K562 (cell line): ENCODE results near the gene ADAP1. TPM values are rescaled to one million over a fixed set of nuclear protein-coding genes. Genes with fewer than 3 reads are reported as not detected.

ENCODE experiments used
- ATAC-seq: fragments of 200-7000 bp; cut with Tn5 transposase; 3 replicates; pipeline ENCODE4 v1.9.1; 2020; ENCODE audit warnings: moderate library complexity
- BruUV-seq: library from RNA; stranded (reverse); fragments of 400-500 nt; replicated peaks from 2 replicates; lab custom pipeline; 2021; lab: Mats Ljungman, UMichigan
- CTCF ChIA-PET: fragments of 300-600 bp; formaldehyde crosslinking; extraction: SDS; loops from one replicate; lab custom pipeline; 2021; ENCODE audit warnings: low intra/inter-chr PET ratio; lab: Yijun Ruan, JAX
- POLR2A ChIA-PET: fragments of 300-600, 350-650 bp; sonication (Branson Sonifier 250); formaldehyde crosslinking; extraction: SDS; loops from one replicate; lab custom pipeline; 2021; ENCODE audit warnings: antibody characterized with exemption, inconsistent platforms; lab: Yijun Ruan, JAX
- DNase-seq, 4 experiments: peaks; one replicate each; pipeline versions ENCODE4 v3.0.0 to v3.0.0-alpha.2; 2011 to 2018; ENCODE audit warnings: low spot score in 3 of 4, mixed read lengths in 3 of 4; ENCODE audit errors: extremely low read depth in 1 of 4
- FAIRE-seq: peaks from 2 replicates; lab custom pipeline; 2011; peaks lifted over from hg19 to GRCh38; lab: Jason Lieb, UNC
- H2AFZ ChIP-seq: 2 replicates; pipeline ENCODE4 v1.6.0; 2011; ENCODE audit warnings: low read depth, low read length, control low read depth, inconsistent platforms
- H3K27ac ChIP-seq: fragments of 200-600 bp; 3 replicates; pipeline ENCODE4 v1.8.0; 2011; ENCODE audit warnings: low read depth, mild to moderate bottlenecking, control low read depth, inconsistent platforms, low read length, moderate library complexity, mixed read lengths; ENCODE audit errors: extremely low read depth
- H3K27me3 ChIP-seq, 2 experiments: fragments of 300-600 bp in 1 of 2; 2 replicates in 1 of 2; 3 replicates in 1 of 2; pipeline versions ENCODE4 v1.6.0 to v1.8.0; 2011; ENCODE audit warnings: inconsistent platforms in 2 of 2, low read length in 2 of 2, mild to moderate bottlenecking in 1 of 2, mixed read lengths in 1 of 2, moderate library complexity in 1 of 2; ENCODE audit not compliant: control insufficient read depth in 2 of 2, insufficient read depth in 2 of 2
- H3K36me3 ChIP-seq: fragments of 300-600 bp; 3 replicates; pipeline ENCODE4 v1.8.0; 2011; ENCODE audit warnings: mild to moderate bottlenecking, low read length, inconsistent platforms; ENCODE audit not compliant: control insufficient read depth, insufficient read depth
- H3K4me1 ChIP-seq, 2 experiments: fragments of 200-600 bp in 1 of 2; replicated peaks in 1 of 2; 2 replicates in 1 of 2; 3 replicates in 1 of 2; pipeline versions ENCODE4 v1.5.1 to v1.8.0; 2011; ENCODE audit warnings: inconsistent platforms in 2 of 2, low read length in 2 of 2, mild to moderate bottlenecking in 1 of 2, mixed read lengths in 1 of 2, moderate library complexity in 1 of 2; ENCODE audit not compliant: control insufficient read depth in 2 of 2, insufficient read depth in 2 of 2
- H3K4me2 ChIP-seq: 2 replicates; pipeline ENCODE4 v1.6.1; 2011; ENCODE audit warnings: low read length, control low read depth, inconsistent platforms, mixed read lengths; ENCODE audit not compliant: insufficient read depth
- H3K4me3 ChIP-seq: fragments of 200-600 bp; sonication (generic), shearing (Covaris generic); 2 replicates; pipeline ENCODE4 v1.5.1; 2016; ENCODE audit warnings: control low read depth, inconsistent platforms
- H3K79me2 ChIP-seq: fragments of 200-600 bp; 3 replicates; pipeline ENCODE4 v1.8.0; 2011; ENCODE audit warnings: low read length, inconsistent platforms; ENCODE audit not compliant: control insufficient read depth, insufficient read depth
- H3K9ac ChIP-seq, 2 experiments: 2 replicates each; pipeline versions ENCODE4 v1.6.0 to v1.6.1; 2011; ENCODE audit warnings: low read depth in 2 of 2, low read length in 2 of 2, control low read depth in 1 of 2, inconsistent platforms in 1 of 2, mild to moderate bottlenecking in 1 of 2, mixed read lengths in 1 of 2; ENCODE audit not compliant: insufficient read depth in 1 of 2
- H3K9me1 ChIP-seq: one replicate; pipeline ENCODE4 v1.6.0; 2011; ENCODE audit warnings: inconsistent platforms, mild to moderate bottlenecking, low read length, moderate library complexity; ENCODE audit not compliant: control insufficient read depth, insufficient read depth
- H3K9me3 ChIP-seq: replicated peaks from 2 replicates; pipeline ENCODE4 v1.5.1; 2011; ENCODE audit warnings: low read depth, low read length, inconsistent platforms; ENCODE audit not compliant: control insufficient read depth, insufficient read depth
- H4K20me1 ChIP-seq: replicated peaks from 2 replicates; pipeline ENCODE4 v1.6.1; 2011; ENCODE audit warnings: low read length, inconsistent platforms, mixed read lengths; ENCODE audit not compliant: control insufficient read depth, insufficient read depth
- BACH1 ChIP-seq: fragments of 200-800 bp; sonication (Bioruptor generic); IDR thresholded peaks from 2 replicates; pipeline ENCODE4 v1.6.1; 2016; ENCODE audit warnings: missing genetic modification characterization, missing compliant biosample characterization
- BHLHE40 ChIP-seq: IDR thresholded peaks from 2 replicates; pipeline ENCODE4 v1.6.1; 2011; ENCODE audit warnings: low read length, improper control_type of control experiment
- DACH1 ChIP-seq: fragments of 450-650 bp; IDR thresholded peaks from 2 replicates; pipeline ENCODE4 v1.6.1; 2018; ENCODE audit not compliant: partially characterized antibody
- HNRNPL ChIP-seq: fragments of 200-400 bp; formaldehyde crosslinking; IDR thresholded peaks from 2 replicates; pipeline ENCODE4 v1.6.1; 2017; ENCODE audit warnings: low read depth, mild to moderate bottlenecking, low read length
- NR3C1 ChIP-seq: sonication (generic); formaldehyde crosslinking; IDR thresholded peaks from 2 replicates; pipeline ENCODE4 v1.8.1; 2022; ENCODE audit warnings: missing genetic modification reagents
- NRF1 ChIP-seq, 2 experiments: fragments of 450-650 bp; IDR thresholded peaks in 1 of 2; conservative IDR thresholded peaks in 1 of 2; 2 replicates each; pipeline ENCODE4 v1.6.1; 2014; ENCODE audit warnings: mild to moderate bottlenecking in 2 of 2
- POLR2A ChIP-seq: fragments of 450-650 bp; conservative IDR thresholded peaks from 2 replicates; pipeline ENCODE4 v1.6.1; 2016
- POLR2G ChIP-seq: fragments of 200-400 bp; formaldehyde crosslinking; IDR thresholded peaks from 2 replicates; pipeline ENCODE4 v1.6.1; 2017; ENCODE audit warnings: low read depth, mild to moderate bottlenecking, antibody characterized with exemption, low read length, moderate library complexity
- POU5F1 ChIP-seq: fragments of 150-350 bp; IDR thresholded peaks from 2 replicates; pipeline ENCODE4 v1.6.1; 2014; ENCODE audit warnings: borderline replicate concordance, low read length, low read depth, mild to moderate bottlenecking; ENCODE audit not compliant: partially characterized antibody
- WGBS: fragments of 100-300 bp; shearing (Covaris generic); methylation state at CpG from one replicate; pipeline ENCODE4 v1.1.6; 2016; ENCODE audit warnings: low coverage, mixed read lengths; ENCODE audit not compliant: insufficient coverage; ENCODE audit errors: missing lambda C conversion rate; 5-methylcytosine and 5-hydroxymethylcytosine counted together
- in situ Hi-C: fragments of 300-500 bp; cut with MboI; formaldehyde crosslinking; loops from 4 replicates; pipeline ENCODE4 v1.15.0; 2018; ENCODE audit warnings: inconsistent platforms, mixed read lengths
- intact Hi-C: fragments of 100-400 bp; cut with micrococcal nuclease; formaldehyde crosslinking; loops from 2 replicates; pipeline ENCODE4 v1.14.2; 2022
- polyA plus RNA-seq, 8 experiments: library from polyadenylated mRNA; depleted of rRNA in 4 of 8; stranded (reverse) in 5 of 8; unstranded in 3 of 8; fragments of >200 nt; fragmentation: Nextera tagmentation in 2 of 8; fragmentation: Illumina TruSeq in 1 of 8; extraction: Ambion mirVana in 2 of 8; extraction: Trizol in 1 of 8; gene quantifications; 2 replicates each; pipeline versions ENCODE4 v1.2.1 to v1.2.3, GENCODE V29; 2011 to 2014; ENCODE audit warnings: inconsistent platforms in 1 of 8, missing spikeins in 1 of 8
- total RNA-seq, 7 experiments: library from RNA; depleted of rRNA in 6 of 7; stranded (reverse); fragments of >200 nt in 6 of 7; fragmentation: Illumina TruSeq in 2 of 7; extraction: Trizol in 2 of 7; gene quantifications; 2 replicates each; pipeline versions ENCODE4 v1.2.1 to v1.2.3, GENCODE V29; 2011 to 2021; ENCODE audit warnings: low replicate concordance in 1 of 7
- TF ChIP-seq, protein P1 (sequence below): sonication (generic); formaldehyde crosslinking; IDR thresholded peaks from 2 replicates; pipeline ENCODE4 v1.9.0; 2022; ENCODE audit warnings: mild to moderate bottlenecking, missing genetic modification reagents
- TF ChIP-seq, protein P2 (sequence below), 2 experiments: IDR thresholded peaks; 2 replicates each; pipeline ENCODE4 v1.6.1; 2011; ENCODE audit warnings: borderline replicate concordance in 1 of 2, control low read depth in 1 of 2, low read depth in 1 of 2, low read length in 1 of 2, mild to moderate bottlenecking in 1 of 2, mixed read lengths in 1 of 2, moderate library complexity in 1 of 2; ENCODE audit not compliant: insufficient read depth in 1 of 2, insufficient read length in 1 of 2, poor library complexity in 1 of 2, severe bottlenecking in 1 of 2; ENCODE audit errors: extremely low read depth in 1 of 2
- TF ChIP-seq, protein P3 (sequence below): sonication (generic); formaldehyde crosslinking; IDR thresholded peaks from 2 replicates; pipeline ENCODE4 v1.8.1; 2023; ENCODE audit warnings: mild to moderate bottlenecking, missing genetic modification reagents
- TF ChIP-seq, protein P4 (sequence below): fragments of 450-650 bp; formaldehyde crosslinking; conservative IDR thresholded peaks from 2 replicates; pipeline ENCODE4 v1.4.0; 2022; ENCODE audit warnings: mild to moderate bottlenecking, missing genetic modification characterization

Gene ADAP1
- total and polyA plus RNA-seq, 9 of the 15 experiments (the other 6 are each of a cell fraction or from before 2014, with no cell fraction given): 0.27 to 1.4 (median 0.52) TPM; not detected in 3

DNA sequence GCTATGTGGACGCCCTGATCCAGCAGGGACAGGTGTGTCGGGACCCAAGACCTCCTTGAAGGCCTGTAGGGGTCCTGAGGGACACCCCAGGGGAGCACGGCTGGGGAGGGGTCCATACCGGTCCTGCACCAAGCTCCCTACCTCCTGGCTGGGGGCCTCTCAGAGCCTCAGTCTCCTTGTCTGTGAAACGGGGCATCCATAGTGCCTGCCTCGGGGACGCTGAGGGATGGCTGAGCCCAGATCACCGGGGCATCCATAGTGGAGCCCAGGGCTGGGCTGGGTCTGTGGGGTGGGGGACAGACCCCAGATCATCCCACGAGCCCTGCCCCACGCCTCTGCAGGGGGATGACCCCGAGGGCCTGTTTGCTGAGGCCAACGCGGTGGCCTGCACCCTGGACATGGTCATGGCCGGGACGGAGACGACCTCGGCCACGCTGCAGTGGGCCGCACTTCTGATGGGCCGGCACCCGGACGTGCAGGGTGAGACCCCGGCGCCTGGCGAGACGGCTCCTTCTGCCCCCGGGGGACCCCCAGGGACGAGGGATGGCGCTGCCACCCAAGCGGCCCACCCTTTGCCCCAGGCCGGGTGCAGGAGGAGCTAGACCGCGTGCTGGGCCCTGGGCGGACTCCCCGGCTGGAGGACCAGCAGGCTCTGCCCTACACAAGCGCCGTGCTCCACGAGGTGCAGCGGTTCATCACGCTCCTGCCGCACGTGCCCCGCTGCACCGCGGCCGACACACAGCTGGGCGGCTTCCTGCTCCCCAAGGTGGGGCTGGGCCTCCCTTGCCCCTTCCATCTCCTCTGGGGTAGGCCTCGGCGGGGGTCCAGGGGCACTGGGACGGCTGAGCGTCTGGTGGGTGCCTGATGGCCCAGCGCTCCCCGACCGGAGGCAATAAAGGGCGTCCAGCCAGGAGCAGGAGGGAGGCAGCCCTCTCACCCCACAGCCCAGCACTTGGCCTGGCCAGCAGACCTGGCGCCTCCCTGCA lies 32.6 kb upstream of the ADAP1 start:
- Histone ChIP-seq H3K9ac (peak overlapping the region in 1 of 2 experiments; percentile 48; a peak in 1 of 4 replicates), H3K36me3 (no peaks in the 10 kb centered on the region), H3K9me3 (no peaks in the 10 kb centered on the region), H3K9me1 (peaks cover 2% of the 10 kb centered on the region), H3K4me2 (no peak overlapping the region), H3K4me1 (peaks cover 0 to 81% of the 10 kb centered on the region in 2 experiments; a peak in 2 of 5 replicates), H3K4me3 (no peak overlapping the region), H3K79me2 (no peaks in the 10 kb centered on the region), H2AFZ (0 out of 2 replicates have a peak overlapping the region, but pooled peaks have one; percentile 65), H3K27me3 (peaks cover 5 to 27% of the 10 kb centered on the region in 2 experiments; a peak in 4 of 5 replicates), H3K27ac (no peak overlapping the region), H4K20me1 (0 out of 2 replicates have a peak, but pooled peaks cover 3% of the 10 kb centered on the region)
- ChIA-PET CTCF (no interaction called here), POLR2A (interaction anchor here (0.7 to 1.1 kb wide), 2 partner anchors 9 to 461 kb away, joined by 3 to 4 read pairs; no protein-coding TSS in a partner anchor)
- BruUV-seq: no TSS peak
- ATAC-seq (no peak), DNase-seq (no peak), FAIRE-seq (no peak)
- in situ Hi-C loops: loop anchor here (25.0 kb wide), 1 partner anchor 175 kb away; the partner anchor contains the start of gene ZFAND2A
- WGBS: 42% methylated on average over 29 of the region's 56 CpGs
- TF ChIP-seq POLR2G (peak; percentile 36; the same call in 1 of the 2 replicates), BACH1 (tag) (no peak), HNRNPL (peak; percentile 65; the same call in 1 of the 2 replicates), NR3C1 (CRISPR knock-in tag) (0 out of 2 replicates have a peak, but pooled peaks have one; percentile 47), DACH1 (no peak), POU5F1 (no peak), POLR2A (no peak), NRF1 (conservative IDR thresholded peaks at IDR 0.05 in 1 of 2, IDR thresholded peaks at IDR 0.05 in 1 of 2) (0 out of 4 replicates have a peak, but pooled peaks of 1 of the 2 experiments have one; percentile 8), BHLHE40 (peak; percentile 71)
- TF ChIP-seq, protein P1, sequence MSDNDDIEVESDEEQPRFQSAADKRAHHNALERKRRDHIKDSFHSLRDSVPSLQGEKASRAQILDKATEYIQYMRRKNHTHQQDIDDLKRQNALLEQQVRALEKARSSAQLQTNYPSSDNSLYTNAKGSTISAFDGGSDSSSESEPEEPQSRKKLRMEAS (CRISPR knock-in tag): peak; percentile 58; the same call in 1 of the 2 replicates
- TF ChIP-seq, protein P2, sequence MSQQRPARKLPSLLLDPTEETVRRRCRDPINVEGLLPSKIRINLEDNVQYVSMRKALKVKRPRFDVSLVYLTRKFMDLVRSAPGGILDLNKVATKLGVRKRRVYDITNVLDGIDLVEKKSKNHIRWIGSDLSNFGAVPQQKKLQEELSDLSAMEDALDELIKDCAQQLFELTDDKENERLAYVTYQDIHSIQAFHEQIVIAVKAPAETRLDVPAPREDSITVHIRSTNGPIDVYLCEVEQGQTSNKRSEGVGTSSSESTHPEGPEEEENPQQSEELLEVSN (IDR thresholded peaks at IDR 0.05; ENCODE audit: borderline replicate concordance in 1 of 2, extremely low read depth in 1 of 2, insufficient read depth in 1 of 2, insufficient read length in 1 of 2, low read depth in 1 of 2, low read length in 1 of 2, poor library complexity in 1 of 2, severe bottlenecking in 1 of 2): peak in 1 of 2 experiments; percentile 64
- TF ChIP-seq, protein P3, sequence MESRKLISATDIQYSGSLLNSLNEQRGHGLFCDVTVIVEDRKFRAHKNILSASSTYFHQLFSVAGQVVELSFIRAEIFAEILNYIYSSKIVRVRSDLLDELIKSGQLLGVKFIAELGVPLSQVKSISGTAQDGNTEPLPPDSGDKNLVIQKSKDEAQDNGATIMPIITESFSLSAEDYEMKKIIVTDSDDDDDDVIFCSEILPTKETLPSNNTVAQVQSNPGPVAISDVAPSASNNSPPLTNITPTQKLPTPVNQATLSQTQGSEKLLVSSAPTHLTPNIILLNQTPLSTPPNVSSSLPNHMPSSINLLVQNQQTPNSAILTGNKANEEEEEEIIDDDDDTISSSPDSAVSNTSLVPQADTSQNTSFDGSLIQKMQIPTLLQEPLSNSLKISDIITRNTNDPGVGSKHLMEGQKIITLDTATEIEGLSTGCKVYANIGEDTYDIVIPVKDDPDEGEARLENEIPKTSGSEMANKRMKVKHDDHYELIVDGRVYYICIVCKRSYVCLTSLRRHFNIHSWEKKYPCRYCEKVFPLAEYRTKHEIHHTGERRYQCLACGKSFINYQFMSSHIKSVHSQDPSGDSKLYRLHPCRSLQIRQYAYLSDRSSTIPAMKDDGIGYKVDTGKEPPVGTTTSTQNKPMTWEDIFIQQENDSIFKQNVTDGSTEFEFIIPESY (CRISPR knock-in tag): peak; percentile 96
- TF ChIP-seq, protein P4, sequence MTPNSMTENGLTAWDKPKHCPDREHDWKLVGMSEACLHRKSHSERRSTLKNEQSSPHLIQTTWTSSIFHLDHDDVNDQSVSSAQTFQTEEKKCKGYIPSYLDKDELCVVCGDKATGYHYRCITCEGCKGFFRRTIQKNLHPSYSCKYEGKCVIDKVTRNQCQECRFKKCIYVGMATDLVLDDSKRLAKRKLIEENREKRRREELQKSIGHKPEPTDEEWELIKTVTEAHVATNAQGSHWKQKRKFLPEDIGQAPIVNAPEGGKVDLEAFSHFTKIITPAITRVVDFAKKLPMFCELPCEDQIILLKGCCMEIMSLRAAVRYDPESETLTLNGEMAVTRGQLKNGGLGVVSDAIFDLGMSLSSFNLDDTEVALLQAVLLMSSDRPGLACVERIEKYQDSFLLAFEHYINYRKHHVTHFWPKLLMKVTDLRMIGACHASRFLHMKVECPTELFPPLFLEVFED: no peak
- intact Hi-C loops: no loop called here
